NCI-H226 (cell line): ENCODE measurements around the gene LRFN4.

Experiments used
- DNase-seq: peaks from one replicate; pipeline ENCODE4 v3.0.0-alpha.2; 2015

The LRFN4 gene

DNA sequence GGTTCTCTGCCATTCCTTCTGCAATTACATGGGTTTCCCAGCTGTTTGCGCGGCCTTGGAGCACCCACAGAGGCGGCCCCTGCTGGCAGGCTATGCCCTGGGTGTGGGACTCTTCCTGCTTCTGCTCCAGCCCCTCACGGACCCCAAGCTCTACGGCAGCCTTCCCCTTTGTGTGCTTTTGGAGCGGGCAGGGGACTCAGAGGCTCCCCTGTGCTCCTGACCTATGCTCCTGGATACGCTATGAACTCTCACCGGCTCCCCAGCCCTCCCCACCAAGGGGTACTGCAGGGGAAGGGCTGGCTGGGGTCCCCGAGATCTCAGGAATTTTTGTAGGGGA lies 11.0 kb upstream of the LRFN4 start:
- DNase-seq: no peak

DNA sequence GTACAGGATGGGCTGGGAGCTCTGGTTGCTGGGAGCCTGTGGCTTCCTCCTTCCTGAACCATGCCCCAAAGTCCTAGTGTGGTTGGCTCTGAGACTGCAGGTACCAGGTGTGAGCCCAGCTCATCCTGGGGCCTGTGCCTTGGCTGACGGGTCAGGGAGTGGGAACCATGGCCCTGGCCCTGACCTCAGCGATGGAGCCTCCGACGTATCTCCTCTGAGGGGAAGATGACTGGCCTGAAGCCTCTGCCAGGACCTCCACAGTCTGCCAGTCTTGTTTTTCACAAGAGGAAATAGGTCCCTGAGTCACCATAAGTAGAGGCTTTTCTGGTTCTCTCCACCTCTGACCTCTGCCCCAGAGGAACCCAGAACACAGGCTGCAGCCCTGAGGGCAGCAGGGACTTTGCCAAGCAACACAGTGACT lies 10.2 kb upstream of the LRFN4 start:
- DNase-seq: no peak

DNA sequence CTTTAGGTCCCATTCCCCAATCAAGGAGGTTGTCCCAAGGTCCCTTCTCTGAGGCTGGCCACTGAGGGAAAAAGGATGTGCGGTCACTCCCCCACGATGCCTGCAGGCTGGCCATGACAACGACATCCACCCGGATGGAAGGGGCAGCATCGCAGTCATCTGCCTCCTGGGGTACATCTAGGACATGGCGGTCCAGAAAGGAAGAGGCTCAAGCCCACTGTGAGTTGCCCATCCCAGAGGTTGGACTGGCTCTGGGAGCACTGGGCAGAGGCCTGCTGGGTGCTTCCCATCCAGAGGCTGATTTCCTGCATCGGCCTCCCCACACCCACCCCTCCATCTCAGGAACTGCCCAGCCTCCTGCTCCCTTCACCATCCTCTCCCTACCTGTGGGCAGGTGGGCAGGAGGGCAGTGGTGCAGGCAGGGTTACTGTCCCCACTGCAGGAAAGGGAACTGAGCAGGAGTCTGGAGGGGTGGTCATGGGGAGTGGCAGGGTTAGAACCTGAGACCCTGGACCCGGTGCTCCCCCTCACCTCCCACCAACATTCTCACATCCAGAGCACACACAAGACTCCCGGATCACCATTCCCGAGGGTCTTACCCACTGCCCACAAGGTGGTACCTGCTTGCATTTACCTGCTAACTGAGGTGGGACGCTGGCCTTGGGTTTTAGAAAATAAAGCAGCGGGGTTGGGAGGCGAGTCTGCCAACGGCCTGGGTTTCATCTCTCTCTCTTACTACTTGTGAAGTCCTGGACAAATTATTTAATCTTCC lies 9.2 kb upstream of the LRFN4 start:
- DNase-seq: no peak

- no peak for DNase-seq
These were observed 8.0 kb upstream of the LRFN4 start for GRCh38 chr11:66848671-66849500.

GRCh38 chr11:66849501-66850234 lies 7.2 kb upstream of the LRFN4 start:
- no peak for DNase-seq

GRCh38 chr11:66850235-66850587 lies 6.7 kb upstream of the LRFN4 start:
- DNase-seq: no peak

- DNase-seq: no peak
These were observed 6.2 kb upstream of the LRFN4 start for GRCh38 chr11:66850588-66851238.

- DNase-seq: no peak
These were observed 5.6 kb upstream of the LRFN4 start for GRCh38 chr11:66851239-66851596.

- no peak for DNase-seq
These were observed 5.0 kb upstream of the LRFN4 start for GRCh38 chr11:66851698-66852465.

- no peak for DNase-seq
These were observed 4.2 kb upstream of the LRFN4 start for GRCh38 chr11:66852466-66853241.

DNA sequence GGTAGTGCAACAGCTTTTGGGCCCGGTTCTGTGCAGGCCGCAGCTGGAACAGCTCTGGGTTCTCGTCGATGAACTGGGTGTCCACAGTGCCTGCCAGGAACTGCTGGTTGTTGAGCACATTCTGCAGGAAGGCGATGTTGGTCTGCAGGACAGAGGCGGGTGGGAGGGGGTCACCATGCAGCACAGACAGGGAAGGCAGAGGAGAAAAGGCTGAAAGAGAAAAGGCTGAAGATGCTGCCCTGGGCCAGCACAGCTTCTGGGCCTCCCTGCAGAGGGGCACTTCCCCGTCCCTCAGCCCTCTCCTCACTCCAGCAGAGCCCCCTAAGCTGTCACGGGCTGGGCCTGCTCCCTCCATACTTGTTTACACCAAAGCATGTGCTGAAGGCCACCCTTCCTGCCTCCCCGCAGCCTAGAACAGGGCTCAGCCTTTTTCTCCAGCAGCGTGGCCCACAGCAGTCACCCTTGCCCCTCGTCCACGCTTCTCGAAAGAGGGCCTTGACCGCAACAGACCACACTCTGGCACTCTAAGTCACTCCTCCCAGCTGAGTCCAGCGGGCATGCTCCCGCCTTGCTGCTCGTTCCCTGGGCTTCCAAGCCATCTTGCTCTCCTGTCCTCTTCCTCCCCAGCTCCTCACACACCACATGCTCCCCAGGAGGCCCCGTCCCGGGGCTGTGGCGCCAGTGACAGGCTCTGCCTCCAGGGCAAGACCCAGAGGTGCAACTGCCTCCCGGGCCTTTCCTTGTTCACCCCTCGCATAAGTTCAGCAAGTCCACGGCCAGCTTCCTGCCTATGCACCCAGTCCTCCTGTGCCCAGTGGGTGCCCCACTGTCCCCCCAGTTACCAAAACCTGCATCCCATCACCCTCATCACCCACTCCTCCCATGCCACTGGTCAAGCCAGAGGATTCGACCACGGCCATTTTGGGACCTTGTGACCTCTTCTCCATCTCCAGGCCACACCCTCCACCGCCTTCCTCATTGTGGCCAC lies 3.3 kb upstream of the LRFN4 start:
- DNase-seq: no peak

DNA sequence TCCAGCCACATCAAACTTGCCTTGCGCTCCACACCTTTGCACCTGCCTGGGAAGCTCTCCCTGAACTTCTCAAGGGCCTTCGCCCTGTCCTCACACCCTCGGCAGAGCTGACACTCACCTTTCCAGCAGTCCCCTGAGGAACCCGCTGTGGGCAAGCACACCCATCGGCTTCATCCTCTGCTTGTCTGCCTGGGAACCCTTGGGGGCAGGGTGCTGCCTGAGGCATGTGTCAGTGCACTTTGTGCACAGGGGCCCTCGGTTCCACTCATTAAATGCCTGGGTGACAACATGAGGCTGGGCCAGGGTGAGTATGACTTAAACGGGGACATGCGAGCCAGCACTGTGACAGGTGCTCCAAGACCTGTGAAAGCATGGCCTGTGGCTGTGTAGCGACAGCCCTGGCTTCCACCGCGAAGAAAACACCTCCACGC lies 2.6 kb upstream of the LRFN4 start:
- no peak for DNase-seq

DNA sequence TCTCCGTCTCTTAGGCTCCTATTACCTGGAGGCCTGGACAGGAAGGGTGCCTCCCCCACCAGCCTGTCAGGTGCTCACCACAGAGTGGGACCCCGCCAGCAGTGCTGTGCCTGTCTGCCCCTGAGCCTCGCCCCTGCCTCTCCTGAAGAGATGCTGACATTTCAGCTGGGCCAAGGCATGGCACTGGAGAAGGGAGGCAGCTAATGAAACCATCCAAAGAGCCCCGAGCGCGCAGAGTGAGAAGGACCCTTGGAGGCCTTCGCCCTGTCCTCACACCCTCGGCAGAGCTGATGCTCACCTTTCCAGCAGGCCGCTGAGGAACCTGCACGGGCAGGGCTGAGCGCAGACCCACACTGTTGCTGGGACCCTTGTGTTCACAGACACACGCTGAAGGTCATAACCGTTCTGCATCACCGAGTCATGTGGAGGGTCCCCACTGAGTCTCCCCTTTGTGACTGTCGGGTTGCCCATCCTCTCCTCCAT lies 2.1 kb upstream of the LRFN4 start:
- DNase-seq: no peak

DNA sequence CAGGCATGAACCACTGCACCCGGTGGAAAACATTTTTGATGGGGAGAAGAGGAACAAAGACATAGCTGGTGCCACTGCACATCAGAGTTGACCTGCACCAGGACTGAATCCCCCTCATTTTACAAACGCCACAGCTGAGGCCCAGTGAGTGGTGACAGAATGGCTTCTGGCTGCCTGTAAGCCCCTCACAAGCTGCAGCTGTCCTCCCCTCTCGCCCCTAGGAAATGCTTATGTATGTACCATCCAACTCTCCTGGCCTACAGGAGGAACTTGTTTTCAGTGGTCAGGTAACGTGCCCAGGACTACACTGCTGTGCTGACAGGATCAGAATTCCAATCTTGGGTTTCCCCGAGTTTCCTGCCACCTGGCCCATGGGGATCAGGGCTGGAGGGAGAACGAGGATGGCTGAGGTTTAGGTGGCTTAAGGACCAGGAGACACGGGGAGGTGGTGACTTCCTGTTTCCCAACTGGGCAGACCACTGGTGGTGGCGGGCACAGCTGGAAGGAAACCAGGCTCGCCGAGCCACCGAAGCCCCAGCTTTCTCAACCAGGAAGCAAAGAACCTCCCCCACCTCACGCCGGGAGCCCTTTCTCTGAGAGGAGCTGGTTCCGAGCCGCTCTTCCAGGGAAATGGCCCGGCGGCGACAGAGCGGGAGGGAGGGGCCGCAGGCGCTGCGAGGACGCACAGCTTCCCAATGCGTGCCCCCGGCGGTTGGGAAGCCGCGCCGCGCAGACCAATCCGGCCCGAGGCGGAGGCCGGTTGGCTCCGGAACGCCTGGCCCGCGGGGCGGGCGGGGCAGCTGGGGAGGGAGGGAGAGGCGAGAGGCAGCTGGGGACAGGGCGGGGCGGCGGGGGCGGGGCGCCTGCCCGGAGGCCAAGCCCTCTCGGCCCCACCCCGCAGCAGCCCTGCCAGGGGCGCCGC lies 1.0 kb upstream of the LRFN4 start:
- peak; percentile 91 for DNase-seq

DNA sequence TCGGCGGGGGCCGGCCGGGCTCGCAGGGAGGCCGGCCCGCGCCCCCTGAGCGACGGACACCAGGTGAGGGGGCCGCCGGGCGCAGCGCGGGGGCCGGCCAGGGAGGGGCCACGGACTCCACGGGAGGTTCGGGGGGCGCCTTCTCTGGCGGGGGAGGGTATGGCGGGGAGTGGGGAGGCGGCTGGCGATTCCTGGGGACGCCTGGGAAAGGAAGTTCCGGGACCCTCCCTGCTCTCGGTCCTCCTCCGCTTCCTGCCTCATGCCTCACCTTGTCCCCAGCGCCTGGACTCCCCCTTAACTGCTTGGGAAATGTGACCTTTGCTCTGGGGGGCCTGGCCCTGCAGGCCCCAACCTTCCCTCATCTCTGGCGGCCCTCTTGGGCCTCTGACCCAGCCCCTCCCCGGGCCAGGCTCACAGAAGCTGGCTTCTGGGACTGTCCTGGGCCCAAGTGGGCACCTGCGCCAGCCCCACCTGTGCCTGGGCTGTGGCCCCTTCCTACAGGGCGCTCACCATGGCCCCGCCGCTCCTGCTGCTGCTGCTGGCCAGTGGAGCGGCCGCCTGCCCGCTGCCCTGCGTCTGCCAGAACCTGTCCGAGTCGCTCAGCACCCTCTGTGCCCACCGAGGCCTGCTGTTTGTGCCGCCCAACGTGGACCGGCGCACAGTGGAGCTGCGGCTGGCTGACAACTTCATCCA lies 516 bp downstream of the LRFN4 start:
- DNase-seq: no peak

- DNase-seq: no peak
These were observed 992 bp downstream of the LRFN4 start for GRCh38 chr11:66857927-66858185.

GRCh38 chr11:66858186-66858938 lies 1.5 kb downstream of the LRFN4 start:
- DNase-seq: no peak
